Fibroblast of villous mesenchyme (primary cell): ENCODE data around the gene C22orf39. TPM values are rescaled to one million over a fixed set of nuclear protein-coding genes. Genes with fewer than 3 reads are reported as not detected.

ENCODE experiments used
- DNase-seq: peaks from one replicate; pipeline ENCODE4 v3.0.0-alpha.2; 2010; ENCODE audit warnings: low read depth
- H3K4me3 ChIP-seq: 2 replicates; pipeline ENCODE4 v1.5.1; 2011; ENCODE audit warnings: low read depth, mild to moderate bottlenecking, low read length
- total RNA-seq: library from RNA; depleted of rRNA; stranded (reverse); fragments of >200 nt; gene quantifications from 2 replicates; pipeline ENCODE4 v1.2.3, GENCODE V29; 2012
- TF ChIP-seq, protein P1 (sequence below): IDR thresholded peaks from 2 replicates; pipeline ENCODE4 v1.5.1; 2012; ENCODE audit warnings: low read depth, mild to moderate bottlenecking, low read length; ENCODE audit not compliant: insufficient read depth

The C22orf39 gene
- total RNA-seq, 1 donor, result 12.5 TPM

DNA sequence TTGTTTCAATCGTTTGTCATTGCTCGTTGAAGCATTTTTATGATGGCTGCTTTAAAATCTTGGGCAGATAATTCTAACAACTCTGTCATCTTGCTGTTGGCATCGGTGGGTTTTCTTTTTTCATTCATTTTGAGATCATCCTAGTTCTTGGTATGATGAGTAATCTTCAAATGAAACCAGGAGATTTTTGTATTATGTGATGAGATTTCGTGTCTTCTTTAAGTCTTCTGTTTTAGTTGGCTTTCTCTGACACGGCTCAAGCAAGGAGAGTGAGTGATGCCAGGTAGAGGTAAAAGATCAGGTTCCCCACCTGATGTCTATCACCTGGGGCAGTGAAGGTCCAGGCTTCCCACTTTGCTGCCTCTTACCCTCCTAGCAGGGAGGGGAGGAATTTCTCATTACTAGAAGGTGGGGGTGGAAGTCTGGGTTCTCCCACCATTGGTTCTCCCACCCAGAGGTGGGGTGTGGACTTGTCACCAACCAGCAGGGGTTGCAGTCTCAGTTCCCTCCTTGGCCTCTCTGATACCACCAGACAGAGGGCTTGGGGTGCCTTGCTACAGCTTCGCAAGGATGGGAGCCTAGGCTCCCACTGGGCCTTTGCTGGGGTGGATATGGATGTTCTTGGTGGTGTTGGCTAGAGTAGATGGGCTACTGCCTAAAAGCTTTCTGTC lies 45.1 kb upstream of the C22orf39 start:
- TF ChIP-seq, protein P1, sequence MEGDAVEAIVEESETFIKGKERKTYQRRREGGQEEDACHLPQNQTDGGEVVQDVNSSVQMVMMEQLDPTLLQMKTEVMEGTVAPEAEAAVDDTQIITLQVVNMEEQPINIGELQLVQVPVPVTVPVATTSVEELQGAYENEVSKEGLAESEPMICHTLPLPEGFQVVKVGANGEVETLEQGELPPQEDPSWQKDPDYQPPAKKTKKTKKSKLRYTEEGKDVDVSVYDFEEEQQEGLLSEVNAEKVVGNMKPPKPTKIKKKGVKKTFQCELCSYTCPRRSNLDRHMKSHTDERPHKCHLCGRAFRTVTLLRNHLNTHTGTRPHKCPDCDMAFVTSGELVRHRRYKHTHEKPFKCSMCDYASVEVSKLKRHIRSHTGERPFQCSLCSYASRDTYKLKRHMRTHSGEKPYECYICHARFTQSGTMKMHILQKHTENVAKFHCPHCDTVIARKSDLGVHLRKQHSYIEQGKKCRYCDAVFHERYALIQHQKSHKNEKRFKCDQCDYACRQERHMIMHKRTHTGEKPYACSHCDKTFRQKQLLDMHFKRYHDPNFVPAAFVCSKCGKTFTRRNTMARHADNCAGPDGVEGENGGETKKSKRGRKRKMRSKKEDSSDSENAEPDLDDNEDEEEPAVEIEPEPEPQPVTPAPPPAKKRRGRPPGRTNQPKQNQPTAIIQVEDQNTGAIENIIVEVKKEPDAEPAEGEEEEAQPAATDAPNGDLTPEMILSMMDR, result no peak
- no peak for DNase-seq
- no peak overlapping the region for H3K4me3 ChIP-seq

DNA sequence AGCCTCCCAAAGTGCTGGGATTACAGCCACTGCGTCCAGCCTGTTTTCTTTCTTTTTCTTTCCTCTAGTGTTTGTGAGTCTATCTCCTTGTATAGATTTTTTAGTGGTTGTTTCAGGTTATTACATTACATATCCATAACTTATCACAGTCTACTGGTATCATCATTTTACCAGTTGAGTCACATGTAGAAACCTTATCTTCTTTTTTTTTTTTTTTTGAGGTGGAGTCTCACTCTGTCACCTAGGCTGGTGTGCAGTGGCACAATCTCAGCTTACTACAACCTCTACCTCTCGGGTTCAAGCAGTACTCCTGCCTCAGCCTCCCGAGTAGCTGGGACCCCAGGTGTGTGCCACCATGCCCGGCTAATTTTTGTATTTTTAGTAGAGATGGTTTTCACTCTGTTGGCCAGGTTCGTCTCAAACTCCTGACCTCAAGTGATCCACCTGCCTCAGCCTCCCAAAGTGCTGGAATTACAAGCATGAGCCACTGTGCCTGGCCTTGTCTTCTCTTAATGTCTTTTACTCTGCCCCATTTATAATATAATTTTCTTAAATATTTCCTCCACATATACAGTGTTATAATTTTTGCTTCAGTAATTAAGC lies 43.2 kb upstream of the C22orf39 start:
- H3K4me3 ChIP-seq, result no peak overlapping the region
- no peak for DNase-seq
- TF ChIP-seq, protein P1, result no peak

DNA sequence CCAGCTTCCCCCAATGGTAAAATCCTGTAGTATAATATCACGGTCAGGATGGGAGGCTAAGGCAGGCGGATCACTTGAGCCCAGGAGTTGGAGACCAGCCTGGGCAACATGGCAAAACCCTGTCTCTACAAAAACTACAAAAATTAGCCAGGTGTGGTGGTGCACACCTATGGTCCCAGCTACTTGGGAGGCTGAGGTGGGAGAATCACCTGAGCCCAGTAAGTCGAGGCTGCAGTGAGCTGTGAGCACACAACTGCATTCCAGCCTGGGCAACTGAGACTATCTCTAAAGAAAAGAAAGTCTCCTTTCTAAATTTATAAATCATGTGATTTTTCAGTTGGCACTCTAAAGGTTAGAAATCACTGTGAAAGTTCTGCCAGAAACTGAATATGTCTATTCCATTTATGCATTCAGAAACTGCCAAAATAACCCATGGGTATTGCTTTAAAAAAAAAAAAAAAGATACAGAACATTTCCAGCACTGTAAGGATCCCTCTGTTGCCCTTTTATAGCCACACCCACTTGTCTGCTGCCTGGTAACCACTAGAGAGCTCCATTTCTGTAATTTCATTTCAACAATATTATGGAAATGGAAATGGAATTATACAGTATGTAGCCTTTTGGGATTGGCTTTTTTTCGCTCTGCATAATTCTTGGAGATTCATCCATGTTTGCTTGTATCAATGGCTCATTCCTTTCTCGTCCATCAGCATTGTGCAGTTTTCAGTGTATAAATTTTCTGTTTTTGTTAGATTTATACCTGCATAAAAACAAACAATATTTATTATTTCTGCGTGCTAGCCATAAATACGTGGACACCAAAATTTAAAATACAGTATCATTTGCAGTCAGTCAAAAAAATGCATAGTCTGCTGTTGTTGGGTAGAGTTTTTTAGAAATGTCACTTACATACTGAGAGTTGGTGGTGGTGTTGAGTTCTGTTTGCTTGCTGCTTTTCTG lies 41.7 kb upstream of the C22orf39 start:
- TF ChIP-seq, protein P1, result peak; percentile 12
- DNase-seq, result peak; percentile 34

DNA sequence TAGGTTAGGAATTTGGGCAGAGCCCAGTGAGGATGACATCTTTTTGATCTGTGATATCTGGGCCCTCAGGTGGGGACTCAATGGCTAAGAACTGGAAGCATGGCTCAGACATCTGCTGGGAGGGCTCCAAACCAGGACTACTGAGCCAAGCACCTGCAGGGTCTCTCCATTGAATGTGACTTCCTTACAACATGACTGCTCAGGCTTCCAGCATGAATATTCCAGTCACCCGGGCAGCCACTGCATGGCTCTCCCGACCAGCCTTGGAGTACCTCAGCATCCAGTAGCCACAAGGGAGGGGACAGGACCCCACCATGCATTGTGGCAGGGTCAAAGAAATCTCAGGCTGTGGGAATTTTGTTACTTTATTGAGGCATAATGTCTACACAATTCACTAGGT lies 40.8 kb upstream of the C22orf39 start:
- H3K4me3 ChIP-seq, result no peak overlapping the region
- DNase-seq, result no peak
- TF ChIP-seq, protein P1, result no peak

More for the DNA sequence above, 41.7 kb upstream of the C22orf39 start:
- H3K4me3 ChIP-seq, result no peak overlapping the region

DNA sequence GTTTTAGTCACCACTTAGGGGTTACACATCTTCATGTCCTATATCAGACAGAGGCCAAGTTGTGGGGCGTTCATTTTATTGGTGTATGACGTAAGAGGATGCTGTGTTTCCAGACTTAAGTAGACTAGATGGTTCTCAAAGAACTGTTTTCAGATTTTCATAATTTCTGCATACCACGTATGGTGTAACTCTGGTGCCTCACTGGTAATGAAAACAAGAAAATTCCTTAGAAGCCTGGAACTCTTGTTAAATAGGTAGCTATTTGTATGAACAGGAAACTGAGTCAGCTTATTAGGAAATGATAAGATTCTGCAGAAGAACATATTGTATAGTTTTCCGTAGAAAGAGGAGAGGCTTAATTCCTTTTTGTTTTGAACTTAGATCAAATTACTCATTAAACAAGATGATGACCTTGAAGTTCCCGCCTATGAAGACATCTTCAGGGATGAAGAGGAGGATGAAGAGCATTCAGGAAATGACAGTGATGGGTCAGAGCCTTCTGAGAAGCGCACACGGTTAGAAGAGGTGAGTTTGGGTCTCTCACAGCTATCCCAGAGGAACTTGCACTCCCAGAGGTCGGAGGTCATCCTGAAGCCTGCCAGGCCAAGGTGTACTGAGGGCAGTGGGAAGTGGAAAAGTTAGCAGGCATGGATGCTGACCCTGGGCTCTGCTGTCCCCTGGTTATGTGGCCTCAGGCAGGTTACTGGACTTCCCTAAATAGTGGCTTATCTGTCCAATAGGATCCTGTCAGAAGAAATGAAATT lies 36.2 kb upstream of the C22orf39 start:
- DNase-seq, result peak; percentile 96
- TF ChIP-seq, protein P1, result no peak
- no peak overlapping the region for H3K4me3 ChIP-seq

DNA sequence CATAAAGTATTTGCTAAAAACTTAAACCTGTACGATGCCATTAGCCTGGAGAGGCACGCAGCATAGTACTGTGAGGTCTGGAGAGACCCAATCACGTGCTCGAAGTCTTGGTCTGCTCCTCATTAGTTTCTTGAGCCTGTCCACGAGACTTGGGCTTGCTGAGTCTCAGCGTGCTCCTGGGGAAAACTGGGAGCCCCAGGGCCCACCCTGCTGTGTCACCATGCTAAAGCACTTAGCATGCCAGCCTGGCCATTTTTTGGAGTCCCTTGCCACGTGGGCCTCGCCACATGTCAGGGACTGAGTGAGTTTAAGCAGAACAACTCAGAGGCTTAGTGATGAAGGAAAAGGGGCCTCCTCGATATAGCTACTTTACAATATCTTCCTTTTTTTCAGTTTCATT lies 34.8 kb upstream of the C22orf39 start:
- no peak for DNase-seq
- no peak overlapping the region for H3K4me3 ChIP-seq
- TF ChIP-seq, protein P1, result no peak
